Mucosa of descending colon (tissue), 3 donors: ENCODE data around the gene RHOC. TPM values are rescaled to one million over a fixed set of nuclear protein-coding genes. Genes with fewer than 3 reads are reported as not detected.

Experiments
- ATAC-seq: fragments of 200-7000 bp; cut with Tn5 transposase; one replicate; pipeline ENCODE4 v1.9.1; 2020; ENCODE audit warnings: mild to moderate bottlenecking, moderate library complexity
- DNase-seq, 3 donors: peaks; one replicate each; pipeline ENCODE4 v3.0.0-alpha.2; 2020
- H3K36me3 ChIP-seq: fragments of 200-600 bp; one replicate; pipeline ENCODE4 v1.8.0; 2021; ENCODE audit warnings: low read depth, mild to moderate bottlenecking
- H3K4me1 ChIP-seq: fragments of 200-600 bp; one replicate; pipeline ENCODE4 v1.8.0; 2021; ENCODE audit warnings: low read depth, mild to moderate bottlenecking
- H3K4me3 ChIP-seq: fragments of 200-600 bp; one replicate; pipeline ENCODE4 v1.8.0; 2021; ENCODE audit warnings: mild to moderate bottlenecking
- H3K9me3 ChIP-seq: fragments of 200-600 bp; one replicate; pipeline ENCODE4 v1.8.0; 2021; ENCODE audit warnings: mild to moderate bottlenecking
- intact Hi-C, 2 donors: fragments of 100-400 bp; cut with DNase I in 1 of 2; cut with micrococcal nuclease in 1 of 2; formaldehyde crosslinking; loops; one replicate each; pipeline versions ENCODE4 v1.11.0 to v1.11.1; 2022; cut with DNase I, micrococcal nuclease
- total RNA-seq, 3 donors: library from RNA; stranded (reverse); fragmentation: NEBNext Ultra II Directional in 2 of 3; extraction: Animal tissue kit (Norgen Biotek cat#: 25700) in 2 of 3; gene quantifications; one replicate each; pipeline versions ENCODE4 v1.2.1 to v1.2.4, GENCODE V29; 2021 to 2023
- TF ChIP-seq, protein P1 (sequence below): fragments of 200-600 bp; IDR thresholded peaks from one replicate; pipeline ENCODE4 v1.8.0; 2022; ENCODE audit warnings: antibody characterized with exemption, mild to moderate bottlenecking
- donor health status: DM: no; HTN: no; CAD: no; lungs with moderate emphysema.
- donor health status: DM: no; HTN: no; CAD: no.
- donor health status: DM: no; HTN: yes; CAD: no.

The RHOC gene
- total RNA-seq, 3 donors from 2014 or later: 306 to 617 (median 485) TPM

DNA sequence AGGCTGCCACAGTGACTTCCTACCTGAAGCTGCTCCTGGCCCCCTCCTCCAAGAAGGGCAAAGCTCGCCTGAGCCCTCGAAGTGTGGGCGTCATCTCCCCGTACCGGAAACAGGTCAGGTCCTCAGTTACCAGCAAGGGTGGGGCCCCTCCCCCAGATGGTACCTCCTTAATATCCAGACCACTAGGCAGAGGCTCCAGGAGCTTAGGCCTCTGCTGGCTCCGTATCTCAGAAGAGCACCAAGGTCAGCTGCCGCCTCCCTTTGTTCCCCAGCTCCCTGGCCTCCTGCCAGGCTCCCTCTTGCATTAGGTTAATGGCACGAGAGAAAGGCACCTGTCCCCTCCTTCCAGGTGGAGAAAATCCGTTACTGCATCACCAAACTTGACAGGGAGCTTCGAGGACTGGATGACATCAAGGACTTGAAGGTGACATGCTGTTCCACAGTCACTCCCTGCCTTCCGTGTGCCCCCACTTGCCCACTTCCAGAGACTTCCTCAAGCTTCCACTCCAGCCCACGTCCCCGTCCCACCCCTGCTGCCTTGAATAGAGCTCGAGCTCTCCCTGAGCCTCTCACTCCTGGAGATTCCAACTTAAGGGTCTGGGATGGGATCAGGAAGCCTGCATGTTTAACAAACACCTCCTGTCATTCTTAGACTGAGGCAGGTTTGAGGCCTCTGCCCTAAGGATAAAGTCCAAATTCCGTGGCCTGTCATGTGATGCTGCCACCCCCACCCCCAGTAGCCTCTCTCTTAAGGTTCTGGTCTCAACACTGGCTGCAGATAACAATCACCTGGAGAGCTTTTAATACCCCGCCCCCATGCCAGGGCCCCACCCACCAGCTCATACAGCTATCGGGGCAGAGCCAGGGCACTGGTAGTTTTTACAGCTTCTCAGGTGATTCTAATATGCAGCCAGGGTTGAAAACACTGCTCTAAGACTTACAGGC lies 8.3 kb downstream of the RHOC start:
- Histone ChIP-seq H3K9me3 (no peaks in the 10 kb centered on the region), H3K36me3 (no peaks in the 10 kb centered on the region), H3K4me3 (no peak overlapping the region), H3K4me1 (peaks cover 40% of the 10 kb centered on the region)
- DNase-seq (peak; percentile 85 to 92 (median 87)), ATAC-seq (peak; percentile 83)
- TF ChIP-seq, protein P1, sequence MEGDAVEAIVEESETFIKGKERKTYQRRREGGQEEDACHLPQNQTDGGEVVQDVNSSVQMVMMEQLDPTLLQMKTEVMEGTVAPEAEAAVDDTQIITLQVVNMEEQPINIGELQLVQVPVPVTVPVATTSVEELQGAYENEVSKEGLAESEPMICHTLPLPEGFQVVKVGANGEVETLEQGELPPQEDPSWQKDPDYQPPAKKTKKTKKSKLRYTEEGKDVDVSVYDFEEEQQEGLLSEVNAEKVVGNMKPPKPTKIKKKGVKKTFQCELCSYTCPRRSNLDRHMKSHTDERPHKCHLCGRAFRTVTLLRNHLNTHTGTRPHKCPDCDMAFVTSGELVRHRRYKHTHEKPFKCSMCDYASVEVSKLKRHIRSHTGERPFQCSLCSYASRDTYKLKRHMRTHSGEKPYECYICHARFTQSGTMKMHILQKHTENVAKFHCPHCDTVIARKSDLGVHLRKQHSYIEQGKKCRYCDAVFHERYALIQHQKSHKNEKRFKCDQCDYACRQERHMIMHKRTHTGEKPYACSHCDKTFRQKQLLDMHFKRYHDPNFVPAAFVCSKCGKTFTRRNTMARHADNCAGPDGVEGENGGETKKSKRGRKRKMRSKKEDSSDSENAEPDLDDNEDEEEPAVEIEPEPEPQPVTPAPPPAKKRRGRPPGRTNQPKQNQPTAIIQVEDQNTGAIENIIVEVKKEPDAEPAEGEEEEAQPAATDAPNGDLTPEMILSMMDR: no peak
- intact Hi-C loops: loop anchor here in 1 of 2 donors (2.0 kb wide), 1 partner anchor 24 kb away; the partner anchor contains the start of gene MOV10

DNA sequence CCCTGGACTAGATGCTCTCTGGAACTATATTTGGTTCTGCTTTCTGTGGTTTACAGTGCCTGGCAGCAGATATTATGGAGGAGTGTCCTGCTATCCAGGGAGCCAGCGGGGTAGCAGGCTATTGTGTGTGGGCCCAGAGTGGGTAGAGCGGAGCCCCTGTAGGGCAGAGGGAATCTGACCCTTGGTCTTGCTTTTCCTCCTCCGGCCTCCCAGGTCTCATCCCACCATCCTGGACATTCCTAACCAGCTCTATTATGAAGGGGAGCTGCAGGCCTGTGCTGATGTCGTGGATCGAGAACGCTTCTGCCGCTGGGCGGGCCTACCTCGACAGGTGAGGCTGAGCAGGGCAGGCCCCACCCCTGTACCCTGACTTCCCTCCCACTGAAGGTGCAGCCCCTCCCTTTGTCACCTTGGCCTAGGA lies 9.1 kb downstream of the RHOC start:
- no peak for DNase-seq
- Histone ChIP-seq H3K36me3 (peaks cover 4% of the 10 kb centered on the region), H3K4me3 (no peak overlapping the region), H3K9me3 (no peaks in the 10 kb centered on the region), H3K4me1 (peaks cover 40% of the 10 kb centered on the region)
- intact Hi-C loops: loop anchor here in 1 of 2 donors (2.0 kb wide), 1 partner anchor 23 kb away; the partner anchor contains the start of gene MOV10
- TF ChIP-seq, protein P1: no peak
- ATAC-seq: no peak

DNA sequence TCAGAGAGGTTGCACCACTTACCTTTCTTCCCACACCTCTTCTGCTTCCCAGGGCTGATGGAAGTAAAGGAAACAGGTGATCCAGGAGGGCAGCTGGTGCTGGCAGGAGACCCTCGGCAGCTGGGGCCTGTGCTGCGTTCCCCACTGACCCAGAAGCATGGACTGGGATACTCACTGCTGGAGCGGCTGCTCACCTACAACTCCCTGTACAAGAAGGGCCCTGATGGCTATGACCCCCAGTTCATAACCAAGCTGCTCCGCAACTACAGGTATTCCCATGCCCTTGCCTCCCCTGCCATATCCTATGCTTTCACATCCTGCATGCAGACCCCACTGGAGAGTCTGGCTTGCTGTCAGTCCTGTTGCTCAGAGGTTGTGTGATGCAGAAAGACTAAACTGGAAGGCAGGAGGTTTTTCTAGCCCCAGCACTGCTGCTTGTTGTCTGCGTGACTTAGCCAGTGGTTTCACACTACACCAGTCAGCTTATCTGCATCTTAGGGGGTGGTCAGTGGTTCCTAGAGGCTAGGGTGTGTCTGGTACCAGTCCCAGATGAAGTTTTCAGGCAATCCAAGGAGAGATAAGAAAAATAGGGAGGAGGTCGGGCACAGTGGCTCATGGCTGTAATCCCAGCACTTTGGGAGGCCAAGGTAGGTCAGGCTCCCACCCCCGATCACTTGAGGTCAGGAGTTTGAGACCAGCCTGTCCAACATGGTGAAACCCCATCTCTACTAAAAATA lies 10.2 kb downstream of the RHOC start:
- Histone ChIP-seq H3K4me3 (no peak overlapping the region), H3K9me3 (no peaks in the 10 kb centered on the region), H3K4me1 (peaks cover 37% of the 10 kb centered on the region), H3K36me3 (peaks cover 4% of the 10 kb centered on the region)
- DNase-seq (no peak), ATAC-seq (no peak)
- TF ChIP-seq, protein P1: no peak
- intact Hi-C loops: no loop called here

DNA sequence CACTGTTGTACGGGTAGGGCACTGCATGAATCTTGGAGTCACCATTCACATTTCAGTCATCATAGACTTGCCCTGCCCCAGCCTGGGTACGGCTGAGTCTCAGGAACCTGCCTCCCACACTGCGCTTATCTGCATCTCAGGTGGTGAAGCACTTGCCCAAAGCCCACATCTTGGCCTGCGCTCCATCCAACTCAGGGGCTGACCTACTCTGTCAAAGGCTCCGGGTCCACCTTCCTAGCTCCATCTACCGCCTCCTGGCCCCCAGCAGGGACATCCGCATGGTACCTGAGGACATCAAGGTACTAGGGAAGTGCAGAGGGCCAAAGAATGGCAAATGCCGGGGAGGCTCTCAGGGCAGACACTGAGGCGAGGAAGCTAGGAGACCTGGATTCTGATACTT lies 11.7 kb downstream of the RHOC start:
- TF ChIP-seq, protein P1: no peak
- H3K4me3 ChIP-seq: no peak overlapping the region
- DNase-seq (no peak), ATAC-seq (no peak)
- H3K9me3 ChIP-seq: no peaks in the 10 kb centered on the region
- H3K36me3 ChIP-seq: peaks cover 4% of the 10 kb centered on the region
- peaks cover 22% of the 10 kb centered on the region for H3K4me1 ChIP-seq
- intact Hi-C loops: no loop called here

DNA sequence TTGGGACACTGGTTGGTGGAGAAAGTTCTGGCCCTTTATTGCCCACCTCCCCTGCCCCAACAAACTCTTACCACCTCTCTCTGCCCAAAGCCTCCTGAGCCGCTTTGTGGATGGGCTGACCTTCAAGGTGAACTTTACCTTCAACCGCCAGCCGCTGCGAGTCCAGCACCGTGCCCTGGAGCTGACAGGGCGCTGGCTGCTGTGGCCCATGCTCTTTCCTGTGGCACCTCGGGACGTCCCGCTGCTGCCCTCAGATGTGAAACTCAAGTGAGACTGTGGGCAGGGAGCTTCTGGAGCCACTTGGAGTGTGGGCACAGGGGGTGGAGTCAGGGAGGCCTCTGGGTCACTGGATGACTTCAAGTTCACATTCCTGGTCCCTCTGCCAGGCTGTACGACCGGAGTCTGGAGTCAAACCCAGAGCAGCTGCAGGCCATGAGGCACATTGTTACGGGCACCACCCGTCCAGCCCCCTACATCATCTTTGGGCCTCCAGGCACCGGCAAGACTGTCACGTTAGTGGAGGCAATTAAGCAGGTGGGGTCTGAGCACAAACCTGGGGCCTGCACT lies 12.5 kb downstream of the RHOC start:
- Histone ChIP-seq H3K36me3 (peaks cover 4% of the 10 kb centered on the region), H3K4me1 (peaks cover 14% of the 10 kb centered on the region), H3K4me3 (no peak overlapping the region), H3K9me3 (no peaks in the 10 kb centered on the region)
- TF ChIP-seq, protein P1: no peak
- DNase-seq: no peak
- no peak for ATAC-seq
- intact Hi-C loops: no loop called here
